Left lobe of liver (tissue), 2 donors: ENCODE results near the gene CES2. TPM values are rescaled to one million over a fixed set of nuclear protein-coding genes. Genes with fewer than 3 reads are reported as not detected.
"Not testable (repeated sequence)": the region's sequence is repeated elsewhere in the genome, so short reads cannot be mapped to it uniquely, and the experiment has no call there.

Experiments used
- ATAC-seq: fragments of 200-7000 bp; cut with Tn5 transposase; one replicate; pipeline ENCODE4 v1.9.1; 2020; ENCODE audit warnings: mild to moderate bottlenecking, moderate library complexity
- DNase-seq: peaks from one replicate; pipeline ENCODE4 v3.0.0-alpha.2; 2020; ENCODE audit warnings: low spot score
- total RNA-seq: library from RNA; stranded (reverse); gene quantifications from one replicate; pipeline ENCODE4 v1.2.1, GENCODE V29; 2021
- donor health status: DM: no; HTN: no; CAD: no; lungs with moderate emphysema.
- donor health status: DM: no; HTN: yes; CAD: no.

Gene CES2, protein sequence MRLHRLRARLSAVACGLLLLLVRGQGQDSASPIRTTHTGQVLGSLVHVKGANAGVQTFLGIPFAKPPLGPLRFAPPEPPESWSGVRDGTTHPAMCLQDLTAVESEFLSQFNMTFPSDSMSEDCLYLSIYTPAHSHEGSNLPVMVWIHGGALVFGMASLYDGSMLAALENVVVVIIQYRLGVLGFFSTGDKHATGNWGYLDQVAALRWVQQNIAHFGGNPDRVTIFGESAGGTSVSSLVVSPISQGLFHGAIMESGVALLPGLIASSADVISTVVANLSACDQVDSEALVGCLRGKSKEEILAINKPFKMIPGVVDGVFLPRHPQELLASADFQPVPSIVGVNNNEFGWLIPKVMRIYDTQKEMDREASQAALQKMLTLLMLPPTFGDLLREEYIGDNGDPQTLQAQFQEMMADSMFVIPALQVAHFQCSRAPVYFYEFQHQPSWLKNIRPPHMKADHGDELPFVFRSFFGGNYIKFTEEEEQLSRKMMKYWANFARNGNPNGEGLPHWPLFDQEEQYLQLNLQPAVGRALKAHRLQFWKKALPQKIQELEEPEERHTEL
- total RNA-seq, result 286 TPM

DNA sequence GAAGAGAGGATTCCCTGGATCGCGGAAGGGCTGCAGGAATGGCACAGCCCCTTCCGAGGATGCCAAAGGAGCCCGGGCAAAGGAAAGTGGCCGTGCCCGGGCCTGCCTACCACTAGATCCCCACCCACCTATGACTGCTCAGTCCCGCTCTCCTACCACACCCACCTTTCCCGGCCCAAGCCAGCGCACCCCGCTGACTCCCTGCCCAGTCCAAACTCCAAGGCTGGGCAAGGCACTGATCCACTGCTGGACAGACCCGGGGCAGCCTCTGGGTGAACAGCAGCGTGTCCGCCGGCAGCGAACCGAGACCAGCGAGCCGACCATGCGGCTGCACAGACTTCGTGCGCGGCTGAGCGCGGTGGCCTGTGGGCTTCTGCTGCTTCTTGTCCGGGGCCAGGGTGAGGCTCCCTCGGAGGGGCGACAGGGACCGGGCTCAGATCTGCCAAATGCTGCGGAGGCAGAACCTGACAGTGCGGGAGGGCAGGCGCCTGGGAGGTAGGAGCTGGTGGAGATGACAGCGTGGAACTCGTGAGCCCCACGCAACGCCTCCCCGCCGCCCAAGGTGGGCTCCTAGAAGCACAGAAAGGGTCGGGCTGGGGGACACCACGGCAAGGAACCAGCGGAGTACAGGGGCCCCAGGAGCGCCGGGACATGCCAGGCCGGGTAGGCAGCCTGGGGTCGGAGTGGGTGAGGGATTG lies at the start of gene CES2:
CES2 (plus strand) TSS at position 203 of the 698 bp plus-strand sequence; CDS start at position 323, 120 bp downstream.
- peak; percentile 96 for DNase-seq

DNA sequence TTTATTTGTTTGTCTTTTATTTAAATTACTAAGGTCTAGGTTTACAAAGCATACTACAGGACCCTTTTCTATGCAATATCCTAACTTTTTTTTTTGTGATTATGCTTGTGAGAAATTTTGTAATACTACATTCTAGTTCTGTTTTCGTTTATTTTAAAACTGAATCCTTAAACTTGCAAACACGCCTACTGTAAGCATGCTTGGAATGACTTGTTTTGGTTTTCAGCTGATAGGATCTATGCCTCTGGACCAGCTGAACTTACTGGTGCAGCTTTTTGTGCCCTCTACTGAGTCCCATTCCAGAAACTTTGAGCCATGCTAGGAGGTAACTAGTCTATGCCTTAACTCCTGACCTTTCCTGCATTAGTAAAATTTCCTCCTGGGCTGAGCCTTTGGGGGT lies 49.0 kb upstream of the CES2 start:
- DNase-seq (no peak), ATAC-seq (no peak)

More for the DNA sequence above, at the start of gene CES2:
- ATAC-seq, result peak; percentile 73

DNA sequence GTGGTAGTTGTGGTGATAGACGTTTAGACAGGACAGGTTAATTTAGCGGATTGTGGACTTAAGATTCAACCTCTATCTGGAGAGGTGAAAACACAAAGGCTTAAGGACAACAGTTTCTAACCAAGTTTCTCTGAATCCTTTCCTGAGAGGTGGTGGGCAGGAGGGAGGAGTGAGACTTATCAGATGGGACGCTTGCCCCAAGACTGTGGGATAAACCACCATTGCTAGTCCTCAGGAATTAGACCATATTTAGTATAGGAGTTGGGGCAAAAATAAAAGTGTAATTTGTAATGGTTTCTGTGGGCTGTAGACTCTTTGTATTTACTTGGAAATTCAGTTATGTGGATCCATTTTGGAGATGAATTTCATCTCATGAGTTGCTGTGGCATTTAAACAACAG lies 48.4 kb upstream of the CES2 start:
- DNase-seq, result no peak
- ATAC-seq, result no peak

DNA sequence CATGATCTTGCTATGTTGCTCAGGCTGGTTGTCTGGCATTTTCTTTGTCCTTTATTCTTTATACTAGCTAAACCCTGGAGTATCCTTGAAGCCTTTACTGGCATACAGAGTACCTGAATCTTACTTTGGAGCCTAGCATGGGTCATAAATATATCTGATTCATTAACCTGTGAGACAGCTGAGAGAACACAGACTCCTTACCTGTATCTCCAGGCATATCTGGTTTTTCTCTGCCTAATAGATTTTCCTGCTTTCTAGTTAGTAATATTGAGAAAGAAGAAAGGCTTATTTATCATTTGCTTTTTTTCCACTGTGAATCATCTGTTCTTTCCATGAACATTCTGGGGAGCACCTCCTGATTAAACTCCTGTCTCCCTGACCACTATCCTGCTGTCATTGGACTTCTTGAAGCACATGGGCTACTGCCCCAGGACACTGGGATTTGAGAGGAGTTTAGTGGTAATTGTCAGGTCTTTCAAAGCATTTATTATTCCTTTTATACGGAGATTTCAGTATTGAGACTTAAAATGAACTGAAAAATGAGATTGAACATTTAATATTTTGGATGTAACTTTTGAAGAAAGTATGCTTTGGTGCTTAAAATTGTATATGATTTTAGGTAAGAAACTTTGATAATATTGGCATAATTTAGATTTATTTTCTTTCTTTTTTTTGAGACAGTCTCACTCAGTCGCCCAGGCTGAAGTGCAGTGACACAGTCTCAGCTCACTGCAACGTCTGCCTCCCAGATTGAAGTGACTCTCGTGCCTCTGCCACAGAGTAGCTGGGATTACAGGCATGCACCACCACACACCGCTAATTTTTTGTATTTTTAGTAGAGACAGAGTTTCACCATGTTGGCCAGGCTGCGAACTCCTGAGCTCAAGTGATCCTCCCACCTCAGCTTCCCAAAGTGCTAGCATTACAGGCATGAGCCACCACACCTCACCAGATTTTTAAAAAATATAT lies 46.4 kb upstream of the CES2 start:
- DNase-seq (no peak), ATAC-seq (no peak)

DNA sequence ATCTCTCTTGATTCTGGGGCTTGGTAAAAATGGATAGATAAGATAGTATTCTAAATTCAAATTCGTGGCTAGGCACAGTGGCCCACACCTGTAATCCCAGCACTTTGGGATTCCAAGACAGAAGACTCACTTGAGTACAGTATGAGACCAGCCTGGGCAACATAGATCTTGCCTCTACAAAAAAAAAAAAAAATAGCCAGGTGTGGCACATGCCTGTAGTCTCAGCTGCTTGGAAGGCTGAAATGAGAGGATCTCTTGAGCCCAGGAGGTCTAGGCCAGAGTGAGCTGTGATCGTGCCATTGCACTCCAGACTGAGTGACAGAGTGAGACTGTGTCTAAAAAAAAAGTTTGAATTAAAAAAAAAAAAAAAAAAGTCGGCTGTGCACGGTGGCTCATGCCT lies 45.7 kb upstream of the CES2 start:
- DNase-seq (no peak), ATAC-seq (no peak)

DNA sequence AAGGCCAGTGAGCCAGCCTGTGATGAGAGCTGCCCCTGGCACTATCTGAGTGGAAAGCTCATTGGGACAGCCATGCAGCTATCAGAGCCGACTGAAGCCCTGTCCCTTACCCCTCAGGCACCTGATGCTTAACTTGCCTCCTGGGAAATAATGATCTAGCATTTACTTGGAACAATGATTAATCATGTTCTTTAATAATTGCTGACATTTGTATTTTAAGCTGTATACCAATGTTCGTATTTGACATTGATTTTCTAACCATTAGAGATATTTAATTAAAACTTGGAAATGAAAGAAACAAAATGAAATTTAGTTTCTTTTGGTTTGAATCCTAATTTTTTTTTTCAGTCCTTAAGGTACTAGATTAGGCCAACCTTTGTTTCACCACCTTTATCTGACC lies 44.5 kb upstream of the CES2 start:
- DNase-seq (no peak), ATAC-seq (peak; percentile 36)

DNA sequence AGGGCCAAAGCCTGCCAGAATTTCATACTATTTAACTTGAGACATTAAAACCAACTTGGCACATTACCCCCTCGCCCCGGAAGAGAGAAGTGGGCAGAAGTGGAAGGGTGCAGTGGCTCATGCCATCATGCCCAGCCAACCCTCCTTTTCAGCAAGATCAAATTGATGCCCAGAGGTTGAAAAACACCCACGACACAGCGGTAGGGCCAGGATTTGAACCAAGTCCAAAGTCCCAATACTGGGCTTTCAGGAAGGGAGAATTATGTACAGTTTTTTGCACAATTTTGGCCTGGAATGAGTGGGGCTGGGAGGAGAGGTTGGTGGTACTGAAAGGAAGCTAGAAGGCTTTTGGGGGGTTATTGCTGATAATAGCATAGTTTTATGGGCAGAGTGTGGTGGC lies 44.0 kb upstream of the CES2 start:
- ATAC-seq (peak; percentile 54), DNase-seq (no peak)

DNA sequence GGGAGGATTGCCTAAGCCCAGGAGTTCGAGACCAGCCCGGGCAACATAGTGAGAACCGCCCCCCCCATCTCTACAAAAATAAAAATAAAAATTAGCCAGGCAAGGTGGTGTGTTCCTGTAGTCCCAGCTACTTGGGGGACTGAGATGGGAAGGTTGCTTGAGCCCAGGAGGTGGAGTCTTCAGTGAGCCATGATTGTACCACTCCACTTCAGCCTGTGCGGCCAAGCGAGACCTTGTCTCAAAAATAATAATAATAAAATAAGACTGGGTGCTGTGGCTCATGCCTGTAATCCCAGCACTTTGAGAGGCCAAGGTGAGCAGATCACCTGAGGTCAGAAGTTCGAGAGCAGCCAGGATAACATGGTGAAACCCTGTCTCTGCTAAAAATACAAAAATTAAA lies 43.5 kb upstream of the CES2 start:
- ATAC-seq (no peak), DNase-seq (no peak)

DNA sequence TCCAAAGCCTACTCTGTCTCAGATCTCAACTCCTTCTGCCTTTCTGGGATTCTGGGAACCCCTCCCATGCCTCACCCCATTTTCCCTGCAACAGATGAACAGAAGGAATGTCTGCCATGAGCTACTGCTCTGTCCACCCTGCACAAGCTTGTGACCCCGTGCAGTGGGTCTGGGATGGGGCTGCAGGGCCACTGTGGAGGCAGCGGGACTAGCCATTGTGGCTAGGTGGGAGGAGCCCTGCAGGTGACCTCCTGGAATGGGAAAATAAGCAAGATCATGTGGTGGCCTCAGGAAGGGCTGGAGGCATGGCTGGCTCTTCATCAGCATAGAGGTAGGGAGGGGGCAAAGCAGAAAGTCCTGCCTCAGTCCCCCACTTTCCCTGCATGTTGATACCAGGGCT lies 41.3 kb upstream of the CES2 start:
- no peak for ATAC-seq
- DNase-seq, result no peak

DNA sequence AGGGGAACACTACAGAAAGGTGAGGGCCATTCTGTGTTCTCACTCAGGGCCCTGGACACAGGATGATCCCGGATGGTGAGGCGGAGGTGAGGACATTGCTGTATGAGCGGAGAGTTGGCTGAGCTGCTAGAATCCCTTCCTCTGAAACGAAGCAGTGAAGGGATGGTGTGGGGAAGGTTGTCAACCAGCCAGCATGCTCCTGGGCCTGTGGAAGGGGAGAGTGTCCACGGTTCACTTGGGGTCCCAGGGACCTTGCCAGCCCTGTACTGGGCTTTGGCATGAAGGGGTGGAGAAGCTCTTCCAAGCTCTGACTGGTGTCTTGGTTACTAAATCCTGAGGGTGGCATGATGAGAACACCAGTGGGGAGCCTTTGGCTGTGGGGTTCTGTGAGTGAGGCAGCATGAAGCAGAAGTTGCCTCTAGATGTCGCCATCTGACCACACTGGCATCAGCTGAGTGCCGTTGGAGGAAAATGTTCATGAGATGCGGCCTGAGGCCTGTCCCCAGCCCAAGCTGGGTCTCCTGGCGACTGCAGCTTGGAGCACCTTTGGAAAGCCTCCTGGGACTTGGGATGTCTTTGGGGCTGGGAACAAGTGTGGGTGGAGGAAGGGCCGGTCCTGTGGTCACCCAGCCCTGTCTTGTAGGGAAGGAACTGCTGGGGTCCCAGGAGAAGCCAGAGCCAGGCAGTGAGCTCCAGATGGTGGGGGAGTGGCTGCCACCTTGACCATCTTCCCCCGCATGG lies 40.2 kb upstream of the CES2 start:
- DNase-seq (peak; percentile 71), ATAC-seq (peak; percentile 78)

DNA sequence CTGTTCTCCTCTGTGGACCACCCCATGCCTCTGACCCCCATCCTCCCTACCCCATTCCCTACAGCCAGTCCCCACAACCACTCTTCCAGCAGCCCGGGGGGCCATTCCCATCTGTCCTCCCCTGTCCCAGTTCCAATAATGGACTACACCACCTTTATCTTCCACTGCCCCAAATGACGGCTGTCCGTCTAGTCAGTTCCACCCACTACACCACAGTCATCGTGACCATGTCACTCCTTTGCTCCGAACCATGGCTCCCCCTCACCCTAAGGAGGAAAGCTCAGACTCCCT lies 39.7 kb upstream of the CES2 start:
- DNase-seq (no peak), ATAC-seq (no peak)

DNA sequence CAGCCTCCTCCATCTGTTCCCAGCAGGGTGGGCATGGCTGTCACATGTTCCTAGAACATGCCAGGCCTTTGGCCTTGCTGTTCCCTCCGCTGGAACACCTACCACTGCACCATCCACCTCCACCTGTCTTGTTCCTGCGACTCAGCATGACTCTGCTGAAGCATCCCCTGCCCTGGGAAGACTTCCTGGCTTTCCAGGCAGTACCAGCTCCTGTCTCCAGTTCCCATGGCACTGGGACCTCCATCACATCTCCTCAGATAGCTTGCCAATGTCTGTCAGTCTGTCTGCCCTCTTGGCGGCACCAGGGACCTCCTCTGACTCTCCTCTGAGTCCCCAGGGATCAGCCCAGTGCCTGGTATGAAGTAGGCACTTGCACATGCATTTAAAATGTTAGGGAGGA lies 39.3 kb upstream of the CES2 start:
- no peak for DNase-seq
- no peak for ATAC-seq

DNA sequence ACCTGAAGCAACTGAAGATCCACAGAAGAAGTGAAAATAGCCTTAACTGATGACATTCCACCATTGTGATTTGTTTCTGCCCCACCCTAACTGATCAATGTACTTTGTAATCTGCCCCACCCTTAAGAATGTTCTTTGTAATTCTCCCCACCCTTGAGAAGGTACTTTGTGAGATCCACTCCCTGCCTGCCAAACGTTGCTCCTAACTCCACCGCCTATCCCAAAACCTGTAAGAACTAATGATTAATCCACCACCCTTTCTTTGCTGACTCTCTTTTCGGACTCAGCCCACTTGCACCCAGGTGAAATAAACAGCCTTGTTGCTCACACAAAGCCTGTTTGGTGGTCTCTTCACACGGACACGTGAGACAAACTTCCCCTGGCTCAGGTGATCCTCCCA lies 38.6 kb upstream of the CES2 start:
- DNase-seq, ATAC-seq: not testable (repeated sequence)

DNA sequence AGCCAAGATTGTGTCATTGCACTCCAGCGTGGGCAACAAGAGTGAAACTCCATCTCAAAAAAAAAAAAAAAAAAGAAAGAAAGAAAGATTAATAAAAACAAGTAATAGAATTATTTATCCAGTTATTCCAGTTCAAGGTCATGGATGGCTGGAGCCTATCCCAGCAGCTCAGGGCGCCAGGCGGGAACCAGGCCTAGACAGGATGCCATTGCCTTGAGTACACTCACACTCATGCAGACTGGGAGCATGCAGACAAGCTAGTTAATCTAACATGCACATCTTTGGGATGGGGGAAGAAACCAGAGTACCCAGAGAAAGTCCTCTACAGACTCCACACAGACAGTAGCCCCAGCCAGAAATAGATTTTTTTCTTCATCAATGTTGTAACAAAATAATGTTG lies 37.1 kb upstream of the CES2 start:
- ATAC-seq (peak; percentile 25), DNase-seq (no peak)

DNA sequence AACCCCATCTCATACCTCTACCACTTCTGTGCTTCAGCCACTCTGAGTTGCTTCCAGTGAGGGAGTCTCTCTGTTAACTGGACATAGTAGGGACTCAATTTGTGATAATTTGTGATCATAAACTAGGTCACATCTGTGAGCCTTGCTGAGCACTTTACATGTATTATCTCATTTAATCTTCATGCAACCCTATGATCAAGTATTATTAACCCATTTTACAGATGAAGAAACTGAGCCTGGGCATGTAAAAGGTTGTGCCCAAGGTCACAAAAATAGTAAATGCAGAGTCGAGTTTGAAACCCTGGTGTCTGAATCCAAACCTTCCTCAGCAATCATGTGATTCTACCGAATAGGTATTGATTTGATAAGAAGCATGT lies 36.4 kb upstream of the CES2 start:
- DNase-seq (no peak), ATAC-seq (no peak)

DNA sequence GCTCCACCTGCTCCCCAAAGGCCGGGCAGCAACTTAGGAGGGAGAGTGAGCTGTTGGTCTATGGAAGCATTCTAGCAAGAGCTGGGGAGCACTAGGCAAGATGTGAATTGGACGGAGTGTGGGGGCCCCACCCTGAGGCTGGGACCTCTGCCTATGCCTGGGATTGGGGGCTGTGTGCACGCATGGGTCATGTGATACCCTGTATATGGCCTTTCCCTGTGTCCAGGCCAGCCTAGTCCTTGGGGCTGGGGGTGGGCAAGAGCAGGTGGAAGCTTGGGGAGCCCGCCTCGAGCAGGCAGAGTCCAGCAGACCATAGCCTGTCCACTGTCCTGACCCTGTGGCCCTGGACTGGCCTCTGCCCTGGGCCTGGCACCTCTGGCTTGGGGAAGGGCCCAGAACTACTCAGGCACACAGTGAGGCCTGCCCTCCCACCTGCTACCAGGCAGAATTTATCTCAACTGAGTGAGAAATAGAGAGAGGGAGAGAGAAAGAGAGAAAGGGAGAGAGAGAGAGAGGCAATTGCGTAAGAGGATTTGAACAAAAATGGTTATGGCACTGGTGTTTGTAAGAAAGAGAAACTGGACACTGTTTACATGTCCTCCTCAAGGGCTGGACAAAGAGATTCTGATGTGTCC lies 35.9 kb upstream of the CES2 start:
- DNase-seq, result peak; percentile 82
- peak; percentile 84 for ATAC-seq

DNA sequence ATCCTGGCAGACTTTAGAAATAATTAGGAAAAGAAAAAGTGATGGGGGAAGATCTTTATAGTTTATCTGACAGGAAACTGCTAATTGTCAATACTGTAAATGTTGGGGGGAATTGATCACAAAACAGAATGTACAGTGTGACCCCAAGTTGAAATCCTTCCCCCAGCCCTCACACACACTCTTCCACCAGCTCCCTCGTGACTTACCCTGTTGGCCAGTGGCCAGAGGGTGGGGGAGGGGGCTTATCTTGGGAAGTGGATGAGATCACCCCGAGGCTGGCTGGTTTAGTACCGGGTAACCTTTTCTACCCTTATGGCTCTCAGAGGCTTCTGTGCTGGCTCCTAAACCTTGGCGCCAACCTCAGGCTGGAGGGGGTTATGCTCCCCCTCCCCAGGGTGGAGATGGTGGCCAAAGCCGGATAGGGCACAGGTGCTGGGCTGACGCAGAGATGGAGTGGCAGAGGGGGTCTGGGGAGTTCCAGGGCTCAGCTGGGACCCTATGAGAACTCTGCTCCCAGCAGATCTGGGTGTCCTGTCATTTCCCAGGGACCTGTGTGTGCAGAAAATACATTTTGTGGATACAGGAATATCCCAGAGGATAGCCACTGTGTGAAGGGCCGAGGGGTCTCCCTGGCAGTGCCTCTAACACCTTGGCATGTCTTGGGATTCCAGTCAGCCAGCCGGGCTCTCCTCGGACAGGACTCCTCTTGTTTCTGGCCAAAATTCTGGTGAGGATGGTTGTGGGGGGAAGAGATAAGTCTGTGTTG lies 35.2 kb upstream of the CES2 start:
- ATAC-seq (peak; percentile 6), DNase-seq (peak; percentile 65)

DNA sequence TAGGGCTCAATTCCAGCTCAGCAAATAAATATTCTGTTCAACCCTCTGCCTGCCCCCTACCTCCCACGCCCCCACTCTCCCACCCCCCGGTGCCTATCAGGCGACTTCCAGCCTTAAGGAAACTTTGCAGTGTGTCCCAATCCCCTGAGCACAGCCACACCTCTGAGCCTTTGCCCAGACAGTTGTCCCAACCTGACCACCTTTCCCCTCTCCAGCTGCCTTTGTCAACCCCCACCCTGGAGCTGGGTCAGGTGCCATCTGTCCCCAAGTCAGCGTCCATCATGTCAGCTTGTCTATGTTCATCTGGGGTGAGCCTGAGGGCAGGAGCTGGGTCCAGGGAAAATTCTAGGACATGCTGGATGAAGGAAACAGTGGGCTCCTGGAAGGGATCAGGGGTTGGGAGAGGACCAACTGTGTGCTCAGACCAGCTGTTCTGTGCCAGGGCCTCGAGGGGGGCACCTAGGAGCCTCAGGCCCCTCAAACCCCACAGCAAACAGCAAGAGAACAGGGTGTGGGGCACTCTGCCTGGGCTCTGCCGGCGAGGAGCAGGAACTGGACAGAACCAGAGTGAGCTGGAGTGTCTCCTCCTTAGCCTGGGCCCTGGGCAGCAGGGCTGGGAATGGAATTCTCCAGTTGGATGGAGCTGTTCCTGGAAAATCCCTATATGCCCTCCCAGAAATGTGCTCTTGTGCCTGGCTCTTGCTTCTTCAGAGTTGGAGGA lies 34.4 kb upstream of the CES2 start:
- ATAC-seq, result peak; percentile 3
- DNase-seq, result no peak

DNA sequence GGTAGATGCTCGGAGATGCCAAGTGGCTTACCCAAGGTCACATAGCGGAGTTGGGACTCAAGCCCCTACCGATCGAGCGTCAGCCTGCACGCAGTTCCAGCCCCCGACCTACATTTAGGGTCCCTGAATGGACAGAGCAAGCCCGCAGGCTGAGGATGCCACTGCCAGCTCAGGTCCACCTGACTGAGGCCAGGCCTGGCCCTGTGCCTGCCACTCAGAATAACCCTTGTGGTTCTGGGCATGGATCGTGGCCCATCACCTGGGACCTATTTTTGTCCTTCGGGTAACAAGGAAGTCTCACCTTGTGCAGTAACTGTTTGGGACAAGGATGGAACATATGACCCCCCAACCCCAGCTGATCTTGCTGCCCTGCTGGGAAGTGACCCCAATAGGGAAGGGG lies 33.7 kb upstream of the CES2 start:
- DNase-seq (no peak), ATAC-seq (no peak)
